Hematopoietic multipotent progenitor cell (in vitro differentiated cells): ENCODE measurements around the gene CAPNS1. TPM values are rescaled to one million over a fixed set of nuclear protein-coding genes. Genes with fewer than 3 reads are reported as not detected.

Experiments used
- total RNA-seq: library from RNA; depleted of rRNA; stranded (reverse); fragments of >200 nt; gene quantifications from one replicate; pipeline ENCODE4 v1.2.3, GENCODE V29; 2012

CAPNS1 gene
- total RNA-seq, 1 donor, result 573 TPM

Other genes with a start within 250 kb of the CAPNS1 start
- gene NFKBID, start 239.5 kb upstream of the CAPNS1 start, total RNA-seq, result 50.1 TPM
- 63.3 TPM for gene HCST, start 237.5 kb upstream of the CAPNS1 start, total RNA-seq
- gene TYROBP, start 231.8 kb upstream of the CAPNS1 start, total RNA-seq, result 25.0 TPM
- gene LRFN3, start 203.7 kb upstream of the CAPNS1 start, total RNA-seq, result 2.4 TPM
- gene SDHAF1, start 144.9 kb upstream of the CAPNS1 start, total RNA-seq, result 34.7 TPM
- under 0.01 TPM for gene SYNE4, start 131.3 kb upstream of the CAPNS1 start, total RNA-seq
- 13.7 TPM for gene ALKBH6, start 125.9 kb upstream of the CAPNS1 start, total RNA-seq
- 13.7 TPM for gene CLIP3, start 107.2 kb upstream of the CAPNS1 start, total RNA-seq
- gene THAP8, start 85.8 kb upstream of the CAPNS1 start, total RNA-seq, result 8.3 TPM
- 5.9 TPM for gene WDR62, start 85.2 kb upstream of the CAPNS1 start, total RNA-seq
- gene OVOL3, start 28.9 kb upstream of the CAPNS1 start, total RNA-seq, result not detected
- 47.4 TPM for gene POLR2I, start 25.2 kb upstream of the CAPNS1 start, total RNA-seq
- 198 TPM for gene TBCB, start 24.6 kb upstream of the CAPNS1 start, total RNA-seq
- not detected for gene COX7A1, start 12.4 kb downstream of the CAPNS1 start, total RNA-seq
- 3.2 TPM for gene ZNF565, start 74.6 kb downstream of the CAPNS1 start, total RNA-seq
- gene ZNF146, start 75.0 kb downstream of the CAPNS1 start, total RNA-seq, result 24.0 TPM
- 4.0 TPM for gene ZFP14, start 239.1 kb downstream of the CAPNS1 start, total RNA-seq